Chondrocyte (in vitro differentiated cells): ENCODE data around the gene RAB12. TPM values are rescaled to one million over a fixed set of nuclear protein-coding genes. Genes with fewer than 3 reads are reported as not detected.

ENCODE experiments used
- DNase-seq: peaks from one replicate; pipeline ENCODE4 v3.0.0; 2021; ENCODE audit warnings: mixed read lengths, low spot score
- H3K27ac Mint-ChIP-seq: one replicate; pipeline ENCODE4 v1.8.0; 2021; ENCODE audit warnings: mild to moderate bottlenecking, moderate library complexity, mixed read lengths; ENCODE audit not compliant: unreplicated experiment
- H3K27me3 Mint-ChIP-seq: 2 replicates; pipeline ENCODE4 v1.8.0; 2021; ENCODE audit warnings: low read depth, mixed read lengths
- H3K36me3 Mint-ChIP-seq: 2 replicates; pipeline ENCODE4 v1.8.0; 2021; ENCODE audit warnings: low read depth, mixed read lengths
- H3K4me1 Mint-ChIP-seq: 2 replicates; pipeline ENCODE4 v1.8.0; 2021; ENCODE audit warnings: low read depth, mild to moderate bottlenecking, mixed read lengths
- H3K4me3 Mint-ChIP-seq: one replicate; pipeline ENCODE4 v1.8.0; 2021; ENCODE audit warnings: mild to moderate bottlenecking, moderate library complexity, mixed read lengths; ENCODE audit not compliant: unreplicated experiment
- H3K9me3 Mint-ChIP-seq: 2 replicates; pipeline ENCODE4 v1.8.0; 2021; ENCODE audit warnings: low read depth, mixed read lengths
- CTCF ChIP-seq: fragments of 200-600 bp; sonication (generic); IDR thresholded peaks from 2 replicates; pipeline ENCODE4 v1.5.0; 2021; ENCODE audit warnings: antibody characterized with exemption, mild to moderate bottlenecking, moderate library complexity
- total RNA-seq: library from RNA; stranded (reverse); gene quantifications from 3 replicates; pipeline ENCODE4 v1.2.1, GENCODE V29; 2021

Gene RAB12
- total RNA-seq, 1 donor from 2014 or later: 40.9 TPM

DNA sequence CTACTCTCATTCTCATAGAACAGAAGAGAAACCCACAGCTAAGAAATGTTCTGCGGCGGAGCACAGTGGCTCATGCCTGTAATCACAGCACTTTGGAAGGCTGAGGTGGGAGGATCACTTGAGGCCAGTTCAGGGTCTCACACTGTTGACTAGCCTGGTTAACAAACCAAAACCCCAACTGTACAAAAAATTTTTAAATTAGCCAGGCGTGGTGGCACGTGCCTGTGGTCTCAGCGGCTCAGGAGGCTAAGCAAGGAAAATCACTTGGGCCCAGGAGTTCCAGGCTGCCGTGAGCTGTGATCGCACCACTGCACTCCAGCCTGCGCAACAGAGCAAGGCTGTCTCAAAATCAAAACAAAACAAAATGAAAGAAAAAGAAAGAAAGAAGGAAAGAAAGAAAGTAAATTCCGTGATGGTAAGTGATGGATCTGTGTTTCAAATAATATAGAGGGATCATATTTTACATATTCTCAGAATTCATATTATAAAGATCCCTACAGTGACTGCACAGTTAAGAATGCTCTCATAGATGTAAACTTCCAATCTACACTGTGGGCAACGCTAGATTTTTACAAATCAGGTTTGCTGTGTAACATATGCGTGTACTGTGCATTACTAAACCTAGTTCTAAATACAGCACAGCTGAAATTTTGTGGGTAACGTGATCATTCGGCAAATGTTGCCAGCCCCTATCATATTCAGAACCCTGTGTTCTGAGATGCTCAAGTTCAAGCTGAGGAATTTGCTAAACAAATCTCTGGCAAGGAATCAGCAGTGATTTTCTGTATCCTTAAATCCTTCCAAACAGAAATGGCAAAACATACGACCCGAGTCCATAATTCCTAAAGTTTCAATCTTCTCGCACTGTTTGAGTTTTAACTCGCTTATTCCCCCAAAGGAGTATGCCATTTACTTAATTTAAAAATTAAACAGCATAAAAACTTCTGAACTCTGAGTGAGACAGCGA lies 1.2 kb upstream of the RAB12 start:
- Mint-ChIP-seq H3K9me3 (no peaks in the 10 kb centered on the region), H3K27ac (peak overlapping the region; percentile 66), H3K27me3 (peaks cover 4% of the 10 kb centered on the region), H3K36me3 (no peaks in the 10 kb centered on the region), H3K4me1 (peaks cover 38% of the 10 kb centered on the region), H3K4me3 (peak overlapping the region; percentile 83)
- no peak for TF ChIP-seq CTCF
- no peak for DNase-seq

DNA sequence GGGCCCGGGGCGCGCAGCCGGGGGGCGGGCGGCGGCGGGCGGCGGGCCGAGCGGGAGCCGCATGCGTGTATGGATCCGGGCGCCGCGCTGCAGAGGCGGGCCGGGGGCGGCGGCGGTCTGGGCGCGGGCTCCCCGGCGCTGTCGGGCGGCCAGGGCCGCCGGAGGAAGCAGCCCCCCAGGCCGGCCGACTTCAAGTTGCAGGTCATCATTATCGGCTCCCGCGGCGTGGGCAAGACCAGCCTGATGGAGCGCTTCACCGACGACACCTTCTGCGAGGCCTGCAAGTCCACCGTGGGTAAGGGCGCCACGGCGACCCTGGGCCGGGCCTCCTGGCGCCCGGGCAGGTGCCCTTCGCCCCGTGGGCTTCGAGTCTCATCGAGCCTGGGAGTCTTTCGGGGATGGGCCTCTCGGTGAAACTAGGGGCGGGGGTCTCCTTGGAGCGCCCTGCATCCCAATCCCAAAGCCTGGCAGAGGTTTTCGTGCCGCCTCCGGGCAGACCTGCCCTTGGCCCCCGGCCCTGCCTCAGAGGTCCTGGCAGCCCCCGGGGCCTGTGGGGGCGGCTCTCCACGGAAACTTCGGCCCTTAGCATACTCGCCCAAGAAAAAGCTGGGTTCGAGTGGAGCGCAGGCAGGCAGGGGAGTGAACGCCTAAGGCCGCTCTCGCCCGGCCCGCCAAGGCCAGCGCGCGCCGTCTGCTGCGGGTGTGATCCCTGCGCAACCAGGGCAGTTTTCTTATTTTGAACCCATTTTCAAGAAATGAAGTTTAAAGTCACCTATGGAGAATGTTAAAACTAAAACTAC lies 622 bp downstream of the RAB12 start:
- H3K4me3 Mint-ChIP-seq: peak overlapping the region; percentile 86
- H3K27me3 Mint-ChIP-seq: peaks cover 4% of the 10 kb centered on the region
- H3K4me1 Mint-ChIP-seq: peaks cover 51% of the 10 kb centered on the region
- no peaks in the 10 kb centered on the region for H3K36me3 Mint-ChIP-seq
- peak overlapping the region; percentile 76 for H3K27ac Mint-ChIP-seq
- TF ChIP-seq CTCF: peak; percentile 11
- H3K9me3 Mint-ChIP-seq: no peaks in the 10 kb centered on the region
- no peak for DNase-seq

GRCh38 chr18:8610459-8610851 lies 1.2 kb downstream of the RAB12 start:
- Mint-ChIP-seq H3K9me3 (no peaks in the 10 kb centered on the region), H3K27me3 (peaks cover 4% of the 10 kb centered on the region), H3K4me1 (peaks cover 57% of the 10 kb centered on the region), H3K36me3 (no peaks in the 10 kb centered on the region), H3K4me3 (peak overlapping the region; percentile 86), H3K27ac (peak overlapping the region; percentile 76)
- TF ChIP-seq CTCF: no peak
- DNase-seq: no peak

- no peaks in the 10 kb centered on the region for H3K36me3 Mint-ChIP-seq
- H3K4me1 Mint-ChIP-seq: peaks cover 70% of the 10 kb centered on the region
- peak overlapping the region; percentile 51 for H3K27ac Mint-ChIP-seq
- DNase-seq: no peak
- H3K4me3 Mint-ChIP-seq: no peak overlapping the region
- no peak for TF ChIP-seq CTCF
- no peaks in the 10 kb centered on the region for H3K27me3 Mint-ChIP-seq
- H3K9me3 Mint-ChIP-seq: no peaks in the 10 kb centered on the region
These were observed 2.8 kb downstream of the RAB12 start for GRCh38 chr18:8611916-8612576.

DNA sequence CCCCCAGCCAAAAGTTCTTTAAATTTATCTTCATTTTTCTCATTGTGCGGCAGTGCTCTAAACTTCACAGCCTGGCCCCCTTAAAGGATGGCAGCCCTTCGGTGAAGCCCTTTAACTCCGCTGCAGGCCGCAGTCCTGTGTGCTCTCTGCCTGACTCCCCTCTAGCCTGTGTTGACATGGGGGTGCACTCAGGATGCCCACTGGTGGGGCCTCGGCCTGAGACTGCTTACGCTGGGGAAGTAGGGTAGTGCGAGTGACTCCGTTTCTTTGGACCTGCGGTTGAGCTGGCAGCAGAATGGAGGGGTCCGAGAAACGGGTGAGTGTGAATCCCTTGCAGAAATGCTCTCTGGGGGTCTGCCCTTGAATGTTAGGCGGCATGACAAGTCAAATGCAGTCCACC lies 5.6 kb downstream of the RAB12 start:
- Mint-ChIP-seq H3K9me3 (no peaks in the 10 kb centered on the region), H3K27ac (peak overlapping the region; percentile 94), H3K36me3 (no peaks in the 10 kb centered on the region), H3K27me3 (no peaks in the 10 kb centered on the region), H3K4me3 (no peak overlapping the region), H3K4me1 (peaks cover 65% of the 10 kb centered on the region)
- TF ChIP-seq CTCF: no peak
- DNase-seq: no peak
